GM23248 (cell line): ENCODE data around the gene ELAVL1.

ENCODE experiments used
- EZH2 ChIP-seq: fragments of 200-600 bp; sonication (generic); IDR thresholded peaks from 2 replicates; pipeline ENCODE4 v1.6.1; 2018; ENCODE audit warnings: antibody characterized with exemption, mild to moderate bottlenecking; ENCODE audit not compliant: insufficient read depth, poor library complexity, severe bottlenecking
- EZH2phosphoT487 ChIP-seq: fragments of 200-600 bp; sonication (generic); IDR thresholded peaks from 2 replicates; pipeline ENCODE4 v1.6.1; 2018; ENCODE audit warnings: antibody characterized with exemption, moderate library complexity, mild to moderate bottlenecking, low read depth; ENCODE audit not compliant: insufficient read depth

DNA sequence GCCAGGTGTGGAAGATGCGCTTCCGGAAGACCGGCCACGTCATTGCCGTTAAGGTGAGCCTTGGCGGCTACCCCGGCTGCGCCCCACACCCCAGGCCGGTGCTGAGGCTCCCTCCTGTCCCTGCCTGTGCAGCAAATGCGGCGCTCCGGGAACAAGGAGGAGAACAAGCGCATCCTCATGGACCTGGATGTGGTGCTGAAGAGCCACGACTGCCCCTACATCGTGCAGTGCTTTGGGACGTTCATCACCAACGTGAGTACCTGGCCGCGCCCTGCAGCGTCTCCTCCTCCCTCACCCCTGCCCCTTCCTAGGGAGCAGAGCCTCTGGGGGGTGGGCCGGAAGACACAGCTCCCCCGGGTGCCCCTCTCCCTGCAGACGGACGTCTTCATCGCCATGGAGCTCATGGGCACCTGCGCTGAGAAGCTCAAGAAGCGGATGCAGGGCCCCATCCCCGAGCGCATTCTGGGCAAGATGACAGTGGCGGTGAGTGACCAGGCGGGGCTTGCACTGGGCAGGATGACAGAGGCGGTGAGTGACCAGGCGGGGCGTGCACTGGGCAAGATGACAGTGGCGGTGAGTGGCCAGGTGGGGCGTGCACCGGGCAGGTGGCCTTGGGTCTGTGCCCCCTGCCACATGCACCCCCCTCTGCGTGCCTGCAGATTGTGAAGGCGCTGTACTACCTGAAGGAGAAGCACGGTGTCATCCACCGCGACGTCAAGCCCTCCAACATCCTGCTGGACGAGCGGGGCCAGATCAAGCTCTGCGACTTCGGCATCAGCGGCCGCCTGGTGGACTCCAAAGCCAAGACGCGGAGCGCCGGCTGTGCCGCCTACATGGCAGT lies 94.9 kb downstream of the ELAVL1 start:
- TF ChIP-seq EZH2 (no peak), EZH2phosphoT487 (no peak)
